GM12878 (cell line): ENCODE measurements around the gene MSRB2. TPM values are rescaled to one million over a fixed set of nuclear protein-coding genes. Genes with fewer than 3 reads are reported as not detected.

Experiments used
- ATAC-seq: fragments of 200-7000 bp; cut with Tn5 transposase; 3 replicates; pipeline ENCODE4 v1.9.1; 2020; ENCODE audit warnings: mild to moderate bottlenecking, moderate library complexity
- BruUV-seq: library from RNA; stranded (reverse); fragments of 400-500 nt; replicated peaks from 2 replicates; lab custom pipeline; 2021; lab: Mats Ljungman, UMichigan
- CTCF ChIA-PET: fragments of 300-600 bp; sonication (Branson Sonifier 250); formaldehyde crosslinking; extraction: SDS; loops from one replicate; lab custom pipeline; 2021; ENCODE audit warnings: inconsistent platforms; lab: Yijun Ruan, JAX
- POLR2A ChIA-PET: fragments of 350-600 bp; formaldehyde crosslinking; extraction: SDS; loops from one replicate; lab custom pipeline; 2021; ENCODE audit warnings: inconsistent platforms; lab: Charles Lee
- RAD21 ChIA-PET: fragments of 300-600 bp; sonication (Branson Sonifier 250); formaldehyde crosslinking; loops from one replicate; lab custom pipeline; 2023; ENCODE audit warnings: antibody characterized with exemption; ENCODE audit not compliant: unreplicated experiment; lab: Charles Lee
- SMC1A ChIA-PET: fragments of 300-600 bp; sonication (Branson Sonifier 250); formaldehyde crosslinking; loops from one replicate; lab custom pipeline; 2023; ENCODE audit not compliant: unreplicated experiment, uncharacterized antibody; lab: Charles Lee
- DNase-seq: peaks from one replicate; pipeline ENCODE4 v3.0.0-alpha.2; 2011; ENCODE audit warnings: low read depth, low spot score
- FAIRE-seq: peaks from 3 replicates; lab custom pipeline; 2011; peaks lifted over from hg19 to GRCh38; lab: Jason Lieb, UNC
- H2AFZ ChIP-seq: 2 replicates; pipeline ENCODE4 v1.6.0; 2011; ENCODE audit warnings: low read depth, low read length, control low read depth; ENCODE audit not compliant: control insufficient read depth
- H3K27ac ChIP-seq: 2 replicates; pipeline ENCODE4 v1.5.1; 2011; ENCODE audit warnings: control low read depth; ENCODE audit not compliant: control insufficient read depth, insufficient read depth
- H3K27me3 ChIP-seq, 2 experiments: replicated peaks in 1 of 2; 2 replicates each; pipeline versions ENCODE4 v1.6.0 to v1.6.1; 2011; ENCODE audit warnings: low read length in 1 of 2; ENCODE audit not compliant: control insufficient read depth in 2 of 2, insufficient read depth in 2 of 2
- H3K36me3 ChIP-seq, 2 experiments: 2 replicates each; pipeline ENCODE4 v1.5.1; 2011; ENCODE audit warnings: low read length in 1 of 2; ENCODE audit not compliant: control insufficient read depth in 2 of 2, insufficient read depth in 2 of 2
- H3K4me1 ChIP-seq: 2 replicates; pipeline ENCODE4 v1.6.1; 2011; ENCODE audit warnings: mild to moderate bottlenecking, low read length, moderate library complexity, mixed read lengths; ENCODE audit not compliant: control insufficient read depth, insufficient read depth
- H3K4me2 ChIP-seq: 2 replicates; pipeline ENCODE4 v1.6.0; 2011; ENCODE audit warnings: control low read depth; ENCODE audit not compliant: control insufficient read depth, insufficient read depth
- H3K4me3 ChIP-seq: fragments of 200-600 bp; sonication (generic); 2 replicates; pipeline ENCODE4 v1.5.1; 2016
- H3K79me2 ChIP-seq: 2 replicates; pipeline ENCODE4 v1.6.0; 2011; ENCODE audit warnings: low read length; ENCODE audit not compliant: control insufficient read depth, insufficient read depth
- H3K9ac ChIP-seq: 2 replicates; pipeline ENCODE4 v1.8.0; 2011; ENCODE audit warnings: low read length, control low read depth, mixed read lengths; ENCODE audit not compliant: control insufficient read depth, insufficient read depth
- H3K9me3 ChIP-seq: replicated peaks from 3 replicates; pipeline ENCODE4 v1.5.1; 2011; ENCODE audit warnings: mild to moderate bottlenecking, low read length; ENCODE audit not compliant: control insufficient read depth, insufficient read depth
- H4K20me1 ChIP-seq: 2 replicates; pipeline ENCODE4 v1.6.0; 2011; ENCODE audit not compliant: control insufficient read depth, insufficient read depth
- ASH2L ChIP-seq: fragments of 300-600, 200-600 bp; sonication (generic); IDR thresholded peaks from 2 replicates; pipeline ENCODE4 v1.6.1; 2017; ENCODE audit warnings: low read depth, mild to moderate bottlenecking, borderline replicate concordance
- BACH1 ChIP-seq: fragments of 450-650 bp; IDR thresholded peaks from 2 replicates; pipeline ENCODE4 v1.6.1; 2017; ENCODE audit warnings: mild to moderate bottlenecking, borderline replicate concordance
- CBFB ChIP-seq: IDR thresholded peaks from 2 replicates; pipeline ENCODE4 v1.6.1; 2016; ENCODE audit warnings: antibody characterized with exemption, low read depth
- CHD4 ChIP-seq: fragments of 200-600 bp; sonication (generic); IDR thresholded peaks from 2 replicates; pipeline ENCODE4 v1.6.1; 2016; ENCODE audit warnings: mild to moderate bottlenecking
- CREM ChIP-seq: IDR thresholded peaks from 2 replicates; pipeline ENCODE4 v1.6.1; 2014; ENCODE audit warnings: antibody characterized with exemption, low read depth
- EGR1 ChIP-seq, 2 experiments: IDR thresholded peaks; 1 replicate in 1 of 2; 2 replicates in 1 of 2; pipeline ENCODE4 v1.6.1; 2011 to 2012; ENCODE audit warnings: low read depth in 2 of 2, low read length in 2 of 2, borderline replicate concordance in 1 of 2, mild to moderate bottlenecking in 1 of 2, moderate library complexity in 1 of 2
- EP300 ChIP-seq, 2 experiments: fragments of 150-350 bp in 1 of 2; IDR thresholded peaks; 2 replicates each; pipeline ENCODE4 v1.6.1; 2011 to 2012; ENCODE audit warnings: low read depth in 2 of 2, low read length in 2 of 2, borderline replicate concordance in 1 of 2, improper control_type of control experiment in 1 of 2, inconsistent platforms in 1 of 2; ENCODE audit not compliant: control insufficient read depth in 1 of 2
- ETV6 ChIP-seq, 2 experiments: fragments of 450-650 bp in 1 of 2; IDR thresholded peaks in 1 of 2; conservative IDR thresholded peaks in 1 of 2; 2 replicates each; pipeline ENCODE4 v1.6.1; 2014; ENCODE audit warnings: antibody characterized with exemption in 1 of 2, borderline replicate concordance in 1 of 2, low read depth in 1 of 2, mild to moderate bottlenecking in 1 of 2, moderate library complexity in 1 of 2
- GATAD2B ChIP-seq: fragments of 450-650 bp; conservative IDR thresholded peaks from 2 replicates; pipeline ENCODE4 v1.6.1; 2017; ENCODE audit warnings: low read depth, mild to moderate bottlenecking, moderate library complexity
- HDAC2 ChIP-seq: fragments of 200-600 bp; sonication (generic); IDR thresholded peaks from 2 replicates; pipeline ENCODE4 v1.6.1; 2017
- KAT2A ChIP-seq: conservative IDR thresholded peaks from 2 replicates; pipeline ENCODE4 v1.6.1; 2011; ENCODE audit warnings: low read depth, low read length; ENCODE audit not compliant: control insufficient read depth
- KLF5 ChIP-seq: fragments of 450-650 bp; IDR thresholded peaks from 2 replicates; pipeline ENCODE4 v1.6.1; 2014; ENCODE audit warnings: mild to moderate bottlenecking; ENCODE audit not compliant: partially characterized antibody
- MTA2 ChIP-seq: fragments of 450-650 bp; IDR thresholded peaks from 2 replicates; pipeline ENCODE4 v1.6.1; 2016; ENCODE audit warnings: low read depth, mild to moderate bottlenecking, moderate library complexity
- NR2F1 ChIP-seq: fragments of 450-650 bp; conservative IDR thresholded peaks from 2 replicates; pipeline ENCODE4 v1.6.1; 2017; ENCODE audit warnings: mild to moderate bottlenecking
- RFX5 ChIP-seq: IDR thresholded peaks from 2 replicates; pipeline ENCODE4 v1.6.1; 2011; ENCODE audit warnings: low read depth, low read length, improper control_type of control experiment
- SMARCA5 ChIP-seq: fragments of 450-650 bp; IDR thresholded peaks from 2 replicates; pipeline ENCODE4 v1.6.1; 2017; ENCODE audit warnings: mild to moderate bottlenecking
- TCF12 ChIP-seq: IDR thresholded peaks from 2 replicates; pipeline ENCODE4 v1.6.1; 2011; ENCODE audit warnings: low read depth, mild to moderate bottlenecking, low read length
- WGBS: methylation state at CpG from one replicate; pipeline ENCODE4 v1.1.6; 2016; ENCODE audit warnings: low lambda C conversion rate; ENCODE audit not compliant: insufficient replicate concordance, insufficient coverage; ENCODE audit errors: missing lambda C conversion rate; 5-methylcytosine and 5-hydroxymethylcytosine counted together
- in situ Hi-C: fragments of 300-500 bp; cut with MboI; formaldehyde crosslinking; loops from 9 replicates; pipeline ENCODE4 v1.14.3; 2018; ENCODE audit warnings: mixed read lengths
- intact Hi-C: fragments of 100-400 bp; cut with micrococcal nuclease; formaldehyde crosslinking; loops from one replicate; pipeline ENCODE4 v1.14.2; 2022; ENCODE audit not compliant: unreplicated experiment
- polyA plus RNA-seq, 11 experiments: library from polyadenylated mRNA; depleted of rRNA in 4 of 11; unstranded in 6 of 11; stranded (reverse) in 5 of 11; fragments of >200 nt; fragmentation: Nextera tagmentation in 4 of 11; fragmentation: Illumina TruSeq in 1 of 11; extraction: Ambion mirVana in 4 of 11; extraction: Trizol in 1 of 11; gene quantifications; 1 replicate in 1 of 11; 2 replicates in 10 of 11; pipeline versions ENCODE4 v1.2.1 to v1.2.3, GENCODE V29; 2011 to 2016; ENCODE audit warnings: inconsistent platforms in 2 of 11, missing spikeins in 2 of 11, low read depth in 1 of 11
- total RNA-seq, 4 experiments: library from RNA; depleted of rRNA in 3 of 4; stranded (reverse); fragments of >200 nt in 3 of 4; fragmentation: Illumina TruSeq in 1 of 4; extraction: Trizol in 1 of 4; gene quantifications; 2 replicates each; pipeline versions ENCODE4 v1.2.1 to v1.2.3, GENCODE V29; 2013 to 2021
- TF ChIP-seq, protein P1 (sequence below): IDR thresholded peaks from 2 replicates; pipeline ENCODE4 v1.6.1; 2011; ENCODE audit warnings: borderline replicate concordance, low read depth, mild to moderate bottlenecking, moderate library complexity, low read length; ENCODE audit not compliant: insufficient read depth, poor library complexity, severe bottlenecking
- TF ChIP-seq, protein P2 (sequence below): IDR thresholded peaks from 2 replicates; pipeline ENCODE4 v1.6.1; 2011; ENCODE audit warnings: borderline replicate concordance, low read depth, mild to moderate bottlenecking, moderate library complexity, mixed read lengths, low read length; ENCODE audit not compliant: insufficient read depth; ENCODE audit errors: extremely low read length

The MSRB2 gene
- total and polyA plus RNA-seq, 10 of the 15 experiments (the other 5 are each of a cell fraction or from before 2014, with no cell fraction given) = 1.5 to 18.6 (median 6.2) TPM

GRCh38 chr10:23060918-23061317 is 34.5 kb upstream of the MSRB2 start (continued):
- TF ChIP-seq EGR1 (IDR thresholded peaks at IDR 0.05; ENCODE audit: borderline replicate concordance in 1 of 2, low read depth in 2 of 2, low read length in 2 of 2) (no peak), CBFB (no peak), CREM (no peak), RFX5 (no peak), BACH1 (no peak), EP300 (IDR thresholded peaks at IDR 0.05; ENCODE audit: borderline replicate concordance in 1 of 2, control insufficient read depth in 1 of 2, low read depth in 2 of 2, low read length in 2 of 2) (no peak), ASH2L (no peak), HDAC2 (no peak)
- TF ChIP-seq, protein P1, sequence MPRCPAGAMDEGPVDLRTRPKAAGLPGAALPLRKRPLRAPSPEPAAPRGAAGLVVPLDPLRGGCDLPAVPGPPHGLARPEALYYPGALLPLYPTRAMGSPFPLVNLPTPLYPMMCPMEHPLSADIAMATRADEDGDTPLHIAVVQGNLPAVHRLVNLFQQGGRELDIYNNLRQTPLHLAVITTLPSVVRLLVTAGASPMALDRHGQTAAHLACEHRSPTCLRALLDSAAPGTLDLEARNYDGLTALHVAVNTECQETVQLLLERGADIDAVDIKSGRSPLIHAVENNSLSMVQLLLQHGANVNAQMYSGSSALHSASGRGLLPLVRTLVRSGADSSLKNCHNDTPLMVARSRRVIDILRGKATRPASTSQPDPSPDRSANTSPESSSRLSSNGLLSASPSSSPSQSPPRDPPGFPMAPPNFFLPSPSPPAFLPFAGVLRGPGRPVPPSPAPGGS = no peak

DNA sequence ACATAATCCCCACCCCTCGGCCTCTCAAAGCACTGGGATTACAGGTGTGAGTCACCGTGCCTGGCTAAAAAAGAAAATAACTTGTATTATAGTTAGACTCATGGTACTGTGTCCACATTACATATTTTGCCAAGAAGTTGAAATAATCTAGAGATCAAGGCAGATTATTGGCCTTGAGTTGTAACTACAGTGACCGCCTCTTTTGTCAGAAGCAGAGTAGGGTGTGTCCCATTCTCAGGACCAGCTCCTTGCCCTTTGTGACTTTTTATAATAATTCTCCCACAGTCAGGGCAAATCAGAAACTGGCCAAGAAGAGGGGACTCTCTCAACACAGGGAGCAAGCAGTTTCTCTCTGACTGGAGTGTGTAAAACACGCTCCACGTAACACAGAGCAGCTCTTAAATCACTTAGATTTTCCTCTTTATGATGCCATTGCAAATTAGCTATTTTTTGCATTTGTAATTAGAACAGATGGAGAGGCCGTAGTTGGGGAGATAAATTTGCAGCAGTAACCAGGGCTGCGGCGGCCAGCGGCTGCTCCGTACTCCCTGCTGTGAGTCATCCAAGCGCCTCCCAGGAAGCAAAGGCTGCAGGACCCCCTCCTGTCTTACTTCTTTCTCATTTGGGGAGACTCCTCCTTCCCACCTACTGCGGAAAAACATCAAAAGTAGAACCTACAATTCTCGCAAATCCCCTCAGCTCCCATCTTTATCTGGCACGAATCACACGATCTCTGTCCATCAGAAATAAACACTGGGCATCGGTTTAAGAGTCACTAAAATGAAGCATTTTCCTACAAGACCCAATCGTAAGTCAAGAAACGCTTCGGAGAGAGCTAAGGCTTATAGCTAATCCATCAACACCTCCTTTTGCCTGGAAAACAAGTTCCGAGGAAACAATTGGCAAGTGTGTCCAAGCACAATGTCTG is 32.1 kb upstream of the MSRB2 start:
- Histone ChIP-seq H3K9ac (no peak overlapping the region), H3K4me3 (no peak overlapping the region), H2AFZ (no peak overlapping the region), H3K27ac (no peak overlapping the region), H3K4me1 (no peaks in the 10 kb centered on the region), H3K9me3 (no peaks in the 10 kb centered on the region), H3K4me2 (no peak overlapping the region), H4K20me1 (no peaks in the 10 kb centered on the region), H3K79me2 (no peaks in the 10 kb centered on the region), H3K27me3 (no peaks in the 10 kb centered on the region), H3K36me3 (no peaks in the 10 kb centered on the region)
- intact Hi-C loops = loop anchor here (10.0 kb wide), 1 partner anchor 489 kb away; no protein-coding TSS in a partner anchor
- FAIRE-seq (no peak), DNase-seq (no peak), ATAC-seq (no peak)
- SMC1A ChIA-PET = interaction anchor here (0.8 kb wide), 1 partner anchor 14 kb away, joined by 4 read pairs; no protein-coding TSS in a partner anchor
- RAD21 ChIA-PET = no interaction called here
- WGBS = 69% methylated on average over 20 of the region's 20 CpGs
- POLR2A ChIA-PET = no interaction called here
- BruUV-seq = no TSS peak
- CTCF ChIA-PET = no interaction called here
- in situ Hi-C loops = no loop called here
- no peak for TF ChIP-seq MTA2
- TF ChIP-seq, protein P2, sequence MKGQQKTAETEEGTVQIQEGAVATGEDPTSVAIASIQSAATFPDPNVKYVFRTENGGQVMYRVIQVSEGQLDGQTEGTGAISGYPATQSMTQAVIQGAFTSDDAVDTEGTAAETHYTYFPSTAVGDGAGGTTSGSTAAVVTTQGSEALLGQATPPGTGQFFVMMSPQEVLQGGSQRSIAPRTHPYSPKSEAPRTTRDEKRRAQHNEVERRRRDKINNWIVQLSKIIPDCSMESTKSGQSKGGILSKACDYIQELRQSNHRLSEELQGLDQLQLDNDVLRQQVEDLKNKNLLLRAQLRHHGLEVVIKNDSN = no peak
- no peak for TF ChIP-seq KLF5
- TF ChIP-seq KAT2A = no peak
- TF ChIP-seq NR2F1 = no peak
- no peak for TF ChIP-seq GATAD2B
- no peak for TF ChIP-seq SMARCA5
- TF ChIP-seq ETV6 (conservative IDR thresholded peaks at IDR 0.05 in 1 of 2, IDR thresholded peaks at IDR 0.05 in 1 of 2; ENCODE audit: borderline replicate concordance in 1 of 2, low read depth in 1 of 2) = no peak
- TF ChIP-seq CHD4 = no peak
- no peak for TF ChIP-seq TCF12
